Stimulated activated effector memory CD8-positive, alpha-beta T cell treated with anti-CD3 and anti-CD28 coated beads, Interleukin-12 subunit alpha, Interleukin-12 subunit beta, amount 100 ng/mL, for 72 hours (primary cell): ENCODE measurements around the gene SPATA3.
"Not testable (repeated sequence)": the region's sequence is repeated elsewhere in the genome, so short reads cannot be mapped to it uniquely, and the experiment has no call there.

ENCODE experiments used
- ATAC-seq: fragments of 150-1000 bp; cut with Tn5 transposase; 2 replicates; pipeline ENCODE4 v1.10.0; 2021
- DNase-seq, 2 donors: peaks; one replicate each; pipeline ENCODE4 v3.0.0; 2021 to 2022; ENCODE audit warnings: low spot score in 2 of 2
- H3K27ac Mint-ChIP-seq: one replicate; pipeline ENCODE4 v1.8.0; 2022; ENCODE audit warnings: mild to moderate bottlenecking, mixed read lengths
- H3K36me3 Mint-ChIP-seq: one replicate; pipeline ENCODE4 v1.8.0; 2022; ENCODE audit warnings: mild to moderate bottlenecking, mixed read lengths
- H3K4me1 Mint-ChIP-seq: one replicate; pipeline ENCODE4 v1.8.0; 2022; ENCODE audit warnings: mixed read lengths
- H3K4me3 Mint-ChIP-seq: one replicate; pipeline ENCODE4 v1.8.0; 2022; ENCODE audit warnings: mild to moderate bottlenecking, mixed read lengths
- H3K9me3 Mint-ChIP-seq: one replicate; pipeline ENCODE4 v1.8.0; 2022; ENCODE audit warnings: mixed read lengths

The SPATA3 gene

GRCh38 chr2:231016566-231017230 lies 20.8 kb downstream of the SPATA3 start:
- H3K27ac Mint-ChIP-seq: no peak overlapping the region
- no peaks in the 10 kb centered on the region for H3K4me1 Mint-ChIP-seq
- DNase-seq (no peak), ATAC-seq (no peak)
- no peak overlapping the region for H3K4me3 Mint-ChIP-seq
- no peaks in the 10 kb centered on the region for H3K9me3 Mint-ChIP-seq
- no peaks in the 10 kb centered on the region for H3K36me3 Mint-ChIP-seq

- Mint-ChIP-seq H3K27ac (no peak overlapping the region), H3K4me3 (no peak overlapping the region), H3K36me3 (no peaks in the 10 kb centered on the region), H3K9me3 (no peaks in the 10 kb centered on the region), H3K4me1 (no peaks in the 10 kb centered on the region)
- ATAC-seq (no peak), DNase-seq (no peak)
Measured at GRCh38 chr2:231017231-231017598, 21.3 kb downstream of the SPATA3 start.

- Mint-ChIP-seq H3K4me1 (no peaks in the 10 kb centered on the region), H3K9me3 (no peaks in the 10 kb centered on the region), H3K27ac (no peak overlapping the region), H3K4me3 (no peak overlapping the region), H3K36me3 (no peaks in the 10 kb centered on the region)
- ATAC-seq (no peak), DNase-seq (no peak)
Measured at GRCh38 chr2:231018184-231018583, 22.3 kb downstream of the SPATA3 start.

GRCh38 chr2:231025059-231025458 lies 29.1 kb downstream of the SPATA3 start:
- H3K4me3 Mint-ChIP-seq, ATAC-seq, H3K27ac Mint-ChIP-seq, DNase-seq, H3K4me1 Mint-ChIP-seq, H3K36me3 Mint-ChIP-seq, H3K9me3 Mint-ChIP-seq: not testable (repeated sequence)

GRCh38 chr2:231028889-231029288 lies 33.0 kb downstream of the SPATA3 start:
- no peaks in the 10 kb centered on the region for H3K4me1 Mint-ChIP-seq
- DNase-seq (no peak), ATAC-seq (no peak)
- no peak overlapping the region for H3K4me3 Mint-ChIP-seq
- no peak overlapping the region for H3K27ac Mint-ChIP-seq
- H3K9me3 Mint-ChIP-seq: no peaks in the 10 kb centered on the region
- no peaks in the 10 kb centered on the region for H3K36me3 Mint-ChIP-seq

GRCh38 chr2:231029563-231029962 lies 33.6 kb downstream of the SPATA3 start:
- H3K9me3 Mint-ChIP-seq: no peaks in the 10 kb centered on the region
- no peak overlapping the region for H3K27ac Mint-ChIP-seq
- H3K4me3 Mint-ChIP-seq: no peak overlapping the region
- no peak for DNase-seq
- no peaks in the 10 kb centered on the region for H3K4me1 Mint-ChIP-seq
- H3K36me3 Mint-ChIP-seq: no peaks in the 10 kb centered on the region
- ATAC-seq: no peak

- Mint-ChIP-seq H3K4me1 (no peaks in the 10 kb centered on the region), H3K27ac (no peak overlapping the region), H3K36me3 (no peaks in the 10 kb centered on the region), H3K9me3 (no peaks in the 10 kb centered on the region), H3K4me3 (no peak overlapping the region)
- DNase-seq: no peak
- no peak for ATAC-seq
Measured at GRCh38 chr2:231030725-231031124, 34.8 kb downstream of the SPATA3 start.

- DNase-seq: no peak
- no peaks in the 10 kb centered on the region for H3K4me1 Mint-ChIP-seq
- H3K27ac Mint-ChIP-seq: no peak overlapping the region
- H3K4me3 Mint-ChIP-seq: no peak overlapping the region
- no peaks in the 10 kb centered on the region for H3K9me3 Mint-ChIP-seq
- no peaks in the 10 kb centered on the region for H3K36me3 Mint-ChIP-seq
- ATAC-seq: no peak
Measured at GRCh38 chr2:231032575-231033140, 36.7 kb downstream of the SPATA3 start.

GRCh38 chr2:231033147-231034132 lies 37.5 kb downstream of the SPATA3 start:
- H3K36me3 Mint-ChIP-seq: no peaks in the 10 kb centered on the region

GRCh38 chr2:231034291-231034882 lies 38.5 kb downstream of the SPATA3 start:
- no peaks in the 10 kb centered on the region for H3K36me3 Mint-ChIP-seq
- H3K9me3 Mint-ChIP-seq: no peaks in the 10 kb centered on the region
- no peak overlapping the region for H3K4me3 Mint-ChIP-seq
- no peak for ATAC-seq
- no peak overlapping the region for H3K27ac Mint-ChIP-seq
- H3K4me1 Mint-ChIP-seq: peaks cover 9% of the 10 kb centered on the region
- no peak for DNase-seq

More at GRCh38 chr2:231033147-231034132, 37.5 kb downstream of the SPATA3 start:
- Mint-ChIP-seq H3K4me3 (no peak overlapping the region), H3K4me1 (peaks cover 5% of the 10 kb centered on the region), H3K27ac (no peak overlapping the region), H3K9me3 (no peaks in the 10 kb centered on the region)
- DNase-seq: no peak
- no peak for ATAC-seq

- H3K9me3 Mint-ChIP-seq: no peaks in the 10 kb centered on the region
- ATAC-seq: no peak
Measured at GRCh38 chr2:231036131-231036530, 40.2 kb downstream of the SPATA3 start.

GRCh38 chr2:231036578-231037106 lies 40.7 kb downstream of the SPATA3 start:
- Mint-ChIP-seq H3K4me1 (peaks cover 9% of the 10 kb centered on the region), H3K27ac (no peak overlapping the region), H3K36me3 (no peaks in the 10 kb centered on the region), H3K9me3 (no peaks in the 10 kb centered on the region), H3K4me3 (no peak overlapping the region)
- ATAC-seq: no peak
- no peak for DNase-seq

More at GRCh38 chr2:231036131-231036530, 40.2 kb downstream of the SPATA3 start:
- no peak overlapping the region for H3K4me3 Mint-ChIP-seq
- no peaks in the 10 kb centered on the region for H3K36me3 Mint-ChIP-seq
- no peak for DNase-seq
- H3K27ac Mint-ChIP-seq: no peak overlapping the region
- H3K4me1 Mint-ChIP-seq: peaks cover 9% of the 10 kb centered on the region

GRCh38 chr2:231037202-231037730 lies 41.3 kb downstream of the SPATA3 start, which contains the start of gene C2orf72:
Gene C2orf72 (plus strand): TSS chr2:231037523. CDS start chr2:231037566, 43 bp downstream.
- H3K4me1 Mint-ChIP-seq: peaks cover 9% of the 10 kb centered on the region
- DNase-seq (no peak), ATAC-seq (peak; percentile 54)
- H3K36me3 Mint-ChIP-seq: no peaks in the 10 kb centered on the region
- H3K9me3 Mint-ChIP-seq: no peaks in the 10 kb centered on the region
- H3K27ac Mint-ChIP-seq: no peak within 1 kb of the TSS
- H3K4me3 Mint-ChIP-seq: peak within 1 kb of the TSS; percentile 57

GRCh38 chr2:231037731-231038482 lies 42.0 kb downstream of the SPATA3 start:
- peak overlapping the region; percentile 57 for H3K4me3 Mint-ChIP-seq
- ATAC-seq: peak; percentile 46

More at GRCh38 chr2:231037731-231038482, 42.0 kb downstream of the SPATA3 start:
- H3K4me1 Mint-ChIP-seq: peaks cover 9% of the 10 kb centered on the region
- H3K9me3 Mint-ChIP-seq: no peaks in the 10 kb centered on the region
- no peak overlapping the region for H3K27ac Mint-ChIP-seq
- no peaks in the 10 kb centered on the region for H3K36me3 Mint-ChIP-seq
- DNase-seq: no peak
